Smooth muscle cell (in vitro differentiated cells): ENCODE measurements around the gene NCKAP5. TPM values are rescaled to one million over a fixed set of nuclear protein-coding genes. Genes with fewer than 3 reads are reported as not detected.

ENCODE experiments used
- DNase-seq: peaks from one replicate; lab custom pipeline; 2025; ENCODE audit not compliant: unreplicated experiment; lab: John Stamatoyannopoulos, UW
- H2AFZ ChIP-seq: fragments of 200-600 bp; sonication (generic); 2 replicates; pipeline ENCODE4 v1.6.0; 2016; ENCODE audit warnings: antibody characterized with exemption, low read depth, mild to moderate bottlenecking
- H3F3A ChIP-seq: fragments of 200-600 bp; sonication (generic); 2 replicates; pipeline ENCODE4 v1.6.0; 2017; ENCODE audit warnings: antibody characterized with exemption, low read depth
- H3K27ac ChIP-seq: fragments of 200-600 bp; sonication (generic); 2 replicates; pipeline ENCODE4 v1.5.1; 2016; ENCODE audit warnings: low read depth, mild to moderate bottlenecking
- H3K27me3 ChIP-seq: fragments of 200-600 bp; sonication (generic); 2 replicates; pipeline ENCODE4 v1.6.1; 2016; ENCODE audit warnings: low read depth, mild to moderate bottlenecking
- H3K36me3 ChIP-seq: fragments of 200-600 bp; sonication (generic); 2 replicates; pipeline ENCODE4 v1.5.1; 2016; ENCODE audit warnings: low read depth
- H3K4me1 ChIP-seq: fragments of 200-600 bp; sonication (generic); 2 replicates; pipeline ENCODE4 v1.5.1; 2016; ENCODE audit warnings: low read depth
- H3K4me2 ChIP-seq: fragments of 200-600 bp; sonication (generic); 2 replicates; pipeline ENCODE4 v1.6.0; 2016; ENCODE audit warnings: mild to moderate bottlenecking
- H3K4me3 ChIP-seq: fragments of 200-600 bp; sonication (generic); 2 replicates; pipeline ENCODE4 v1.5.1; 2016; ENCODE audit warnings: mild to moderate bottlenecking
- H3K79me2 ChIP-seq: fragments of 200-600 bp; sonication (generic); 2 replicates; pipeline ENCODE4 v1.6.0; 2016; ENCODE audit warnings: low read depth, mild to moderate bottlenecking
- H3K9ac ChIP-seq: fragments of 200-600 bp; sonication (generic); 2 replicates; pipeline ENCODE4 v1.6.0; 2016; ENCODE audit warnings: low read depth
- H3K9me3 ChIP-seq: fragments of 200-600 bp; sonication (generic); replicated peaks from 2 replicates; pipeline ENCODE4 v1.5.1; 2016; ENCODE audit warnings: low read depth
- H4K20me1 ChIP-seq: fragments of 200-600 bp; sonication (generic); 2 replicates; pipeline ENCODE4 v1.6.0; 2016; ENCODE audit warnings: low read depth
- WGBS: methylation state at CpG from one replicate; pipeline ENCODE4 v1.1.7; 2016; ENCODE audit warnings: low lambda C conversion rate; 5-methylcytosine and 5-hydroxymethylcytosine counted together
- polyA plus RNA-seq: library from polyadenylated mRNA; unstranded; fragments of >200 nt; fragmentation: Nextera tagmentation; extraction: Ambion mirVana; gene quantifications from 2 replicates; pipeline ENCODE4 v1.2.1, GENCODE V29; 2016
- total RNA-seq: library from RNA; depleted of rRNA; stranded (reverse); fragments of >200 nt; gene quantifications from 2 replicates; pipeline ENCODE4 v1.2.3, GENCODE V29; 2014
- TF ChIP-seq, protein P1 (sequence below): fragments of 200-600 bp; sonication (generic); IDR thresholded peaks from 2 replicates; pipeline ENCODE4 v1.5.1; 2017; ENCODE audit warnings: borderline replicate concordance, mild to moderate bottlenecking, antibody characterized with exemption; ENCODE audit not compliant: insufficient read depth, poor library complexity, severe bottlenecking

Gene NCKAP5
- total and polyA plus RNA-seq, 2 experiments from 2014 or later = 4.6 to 9.5 TPM

DNA sequence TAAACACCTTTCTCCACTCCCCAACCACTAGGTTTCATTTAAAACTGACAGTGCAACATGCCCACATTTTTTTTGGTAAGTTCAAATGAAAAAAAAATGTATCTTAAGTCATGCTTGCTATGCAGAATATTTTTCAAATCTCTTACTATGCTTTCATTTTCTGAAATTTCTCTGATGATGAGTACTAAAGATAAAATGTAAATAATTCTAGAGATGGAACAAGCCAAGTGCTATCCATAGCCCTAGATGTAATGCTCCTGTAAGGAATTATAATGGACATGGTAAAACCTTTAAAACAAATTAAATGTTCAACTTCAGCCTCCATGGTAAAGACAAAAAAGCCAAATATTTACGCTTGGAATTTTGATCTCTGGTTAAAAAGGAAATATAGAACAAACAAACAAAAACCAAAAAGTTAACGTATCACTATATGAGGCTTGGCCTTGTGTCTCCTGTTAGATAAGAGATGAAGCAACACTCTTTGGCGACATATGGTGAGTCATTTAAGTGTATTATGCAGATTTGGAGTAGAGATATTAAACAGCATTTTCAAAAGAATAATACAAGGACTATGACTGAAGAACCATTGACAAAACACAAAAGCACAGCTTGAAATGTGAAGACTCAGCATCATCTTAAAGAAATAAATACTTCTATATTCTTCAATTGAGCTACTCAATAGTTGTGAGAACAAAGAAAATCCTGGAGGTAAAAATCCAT is 506.2 kb downstream of the NCKAP5 start:
- WGBS = 87% methylated on average over 3 of the region's 3 CpGs
- no peaks in the 10 kb centered on the region for H3K36me3 ChIP-seq
- H3K9me3 ChIP-seq = no peaks in the 10 kb centered on the region
- H3K27ac ChIP-seq = no peak overlapping the region
- no peak overlapping the region for H2AFZ ChIP-seq
- no peak overlapping the region for H3K9ac ChIP-seq
- H3K4me1 ChIP-seq = no peaks in the 10 kb centered on the region
- no peaks in the 10 kb centered on the region for H3F3A ChIP-seq
- no peak overlapping the region for H3K4me2 ChIP-seq
- TF ChIP-seq, protein P1, sequence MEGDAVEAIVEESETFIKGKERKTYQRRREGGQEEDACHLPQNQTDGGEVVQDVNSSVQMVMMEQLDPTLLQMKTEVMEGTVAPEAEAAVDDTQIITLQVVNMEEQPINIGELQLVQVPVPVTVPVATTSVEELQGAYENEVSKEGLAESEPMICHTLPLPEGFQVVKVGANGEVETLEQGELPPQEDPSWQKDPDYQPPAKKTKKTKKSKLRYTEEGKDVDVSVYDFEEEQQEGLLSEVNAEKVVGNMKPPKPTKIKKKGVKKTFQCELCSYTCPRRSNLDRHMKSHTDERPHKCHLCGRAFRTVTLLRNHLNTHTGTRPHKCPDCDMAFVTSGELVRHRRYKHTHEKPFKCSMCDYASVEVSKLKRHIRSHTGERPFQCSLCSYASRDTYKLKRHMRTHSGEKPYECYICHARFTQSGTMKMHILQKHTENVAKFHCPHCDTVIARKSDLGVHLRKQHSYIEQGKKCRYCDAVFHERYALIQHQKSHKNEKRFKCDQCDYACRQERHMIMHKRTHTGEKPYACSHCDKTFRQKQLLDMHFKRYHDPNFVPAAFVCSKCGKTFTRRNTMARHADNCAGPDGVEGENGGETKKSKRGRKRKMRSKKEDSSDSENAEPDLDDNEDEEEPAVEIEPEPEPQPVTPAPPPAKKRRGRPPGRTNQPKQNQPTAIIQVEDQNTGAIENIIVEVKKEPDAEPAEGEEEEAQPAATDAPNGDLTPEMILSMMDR = no peak
- no peaks in the 10 kb centered on the region for H3K79me2 ChIP-seq
- no peaks in the 10 kb centered on the region for H3K27me3 ChIP-seq
- no peak for DNase-seq
- peaks cover 21% of the 10 kb centered on the region for H4K20me1 ChIP-seq
- no peak overlapping the region for H3K4me3 ChIP-seq

DNA sequence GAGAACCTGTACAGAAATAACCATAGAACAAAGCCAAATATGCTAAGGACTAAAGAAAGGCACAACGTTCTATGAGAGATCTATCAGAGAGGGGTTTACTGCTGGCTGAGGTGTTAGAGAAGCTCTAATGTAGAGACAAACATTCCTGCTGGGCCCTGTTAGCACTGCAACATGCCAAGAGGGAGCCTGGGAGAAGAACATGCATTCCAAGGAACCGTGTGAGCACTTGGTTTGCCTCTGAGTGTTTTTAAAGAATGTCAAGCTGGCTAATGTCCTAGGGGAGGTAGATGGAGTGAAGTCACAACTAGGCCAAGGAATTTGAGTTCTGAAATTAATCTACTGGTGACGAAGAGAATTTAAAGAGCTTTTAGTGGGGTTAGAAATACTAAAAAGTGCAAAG is 514.0 kb downstream of the NCKAP5 start:
- no peaks in the 10 kb centered on the region for H3K79me2 ChIP-seq
- DNase-seq = no peak
- no peaks in the 10 kb centered on the region for H3K36me3 ChIP-seq
- H3K4me2 ChIP-seq = peak overlapping the region; percentile 74
- WGBS = 15% methylated on average over 3 of the region's 3 CpGs
- H3K9ac ChIP-seq = peak overlapping the region; percentile 54
- no peaks in the 10 kb centered on the region for H3K9me3 ChIP-seq
- TF ChIP-seq, protein P1 = no peak
- H4K20me1 ChIP-seq = peaks cover 10% of the 10 kb centered on the region
- H2AFZ ChIP-seq = no peak overlapping the region
- H3K27ac ChIP-seq = peak overlapping the region; percentile 85
- no peaks in the 10 kb centered on the region for H3K27me3 ChIP-seq
- no peaks in the 10 kb centered on the region for H3F3A ChIP-seq
- no peak overlapping the region for H3K4me3 ChIP-seq
- peaks cover 19% of the 10 kb centered on the region for H3K4me1 ChIP-seq

DNA sequence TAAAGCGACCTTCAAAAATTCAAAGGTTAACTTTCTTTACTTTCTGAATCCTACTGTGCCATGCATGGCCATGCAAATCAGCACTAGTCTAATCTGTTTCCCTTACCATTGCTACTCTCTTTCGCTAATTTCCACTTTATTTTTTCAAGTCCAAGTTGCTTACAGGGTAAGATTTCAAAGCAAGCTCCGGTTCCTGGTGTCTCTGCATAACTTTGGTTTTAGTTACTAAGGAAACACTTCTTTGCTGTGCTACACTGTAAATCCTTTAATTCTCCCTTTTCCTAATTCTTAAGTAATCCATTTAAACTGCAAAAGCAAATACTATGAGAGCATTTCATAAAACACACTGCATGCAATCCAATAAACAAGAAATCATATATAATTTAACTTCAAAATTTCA is 514.7 kb downstream of the NCKAP5 start:
- H3K9me3 ChIP-seq = no peaks in the 10 kb centered on the region
- H3K27ac ChIP-seq = peak overlapping the region; percentile 85
- no peak for DNase-seq
- peak overlapping the region; percentile 74 for H3K4me2 ChIP-seq
- no peaks in the 10 kb centered on the region for H3F3A ChIP-seq
- peak overlapping the region; percentile 60 for H3K9ac ChIP-seq
- no peak overlapping the region for H2AFZ ChIP-seq
- no peaks in the 10 kb centered on the region for H3K27me3 ChIP-seq
- H3K79me2 ChIP-seq = no peaks in the 10 kb centered on the region
- 46% methylated on average over 3 of the region's 3 CpGs for WGBS
- TF ChIP-seq, protein P1 = no peak
- H3K4me1 ChIP-seq = peaks cover 19% of the 10 kb centered on the region
- H3K4me3 ChIP-seq = no peak overlapping the region
- H3K36me3 ChIP-seq = no peaks in the 10 kb centered on the region
- H4K20me1 ChIP-seq = peaks cover 10% of the 10 kb centered on the region

DNA sequence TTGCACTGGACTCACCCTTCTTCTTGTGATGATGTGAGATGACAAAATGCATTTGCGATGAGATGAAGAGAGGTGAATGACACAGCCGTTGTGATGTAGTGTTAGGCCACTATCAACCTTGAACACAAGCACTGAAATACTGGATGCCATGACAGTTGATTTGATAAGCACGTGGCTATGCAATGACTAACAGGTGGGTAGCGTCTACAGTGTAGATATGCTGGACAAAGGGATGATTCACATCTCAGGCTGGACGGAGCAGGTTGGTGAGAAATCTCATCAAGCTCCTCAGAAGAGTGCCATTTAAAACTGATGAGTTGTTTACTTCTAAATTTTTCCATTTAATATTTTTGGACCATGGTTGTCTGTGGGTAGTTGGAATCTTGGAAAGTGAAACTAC is 522.5 kb downstream of the NCKAP5 start:
- WGBS = 93% methylated on average over 5 of the region's 5 CpGs
- Histone ChIP-seq H3K27ac (no peak overlapping the region), H3K9ac (no peak overlapping the region), H3K79me2 (no peaks in the 10 kb centered on the region), H3K36me3 (no peaks in the 10 kb centered on the region), H3K27me3 (no peaks in the 10 kb centered on the region), H3K9me3 (no peaks in the 10 kb centered on the region), H3K4me2 (no peak overlapping the region), H3K4me1 (no peaks in the 10 kb centered on the region), H2AFZ (no peak overlapping the region), H4K20me1 (no peaks in the 10 kb centered on the region), H3F3A (no peaks in the 10 kb centered on the region), H3K4me3 (no peak overlapping the region)
- DNase-seq = no peak
- TF ChIP-seq, protein P1 = no peak
